PC-3 (cell line): ENCODE data around the gene SLC31A1. TPM values are rescaled to one million over a fixed set of nuclear protein-coding genes. Genes with fewer than 3 reads are reported as not detected.
A peak's percentile ranks its signal among the peaks of the same experiment; 100 is the strongest.

Source experiments
- ATAC-seq: fragments of 200-7000 bp; cut with Tn5 transposase; 2 replicates; pipeline ENCODE4 v1.9.1; 2020; ENCODE audit warnings: mild to moderate bottlenecking, moderate library complexity
- BruUV-seq: library from RNA; stranded (reverse); fragments of 400-500 nt; replicated peaks from 2 replicates; lab custom pipeline; 2021; lab: Mats Ljungman, UMichigan
- CTCF ChIA-PET: fragments of 300-600 bp; sonication (Branson Sonifier 250); formaldehyde crosslinking; loops from one replicate; lab custom pipeline; 2022; ENCODE audit warnings: antibody characterized with exemption; lab: Charles Lee
- POLR2A ChIA-PET: fragments of 300-600 bp; sonication (Branson Sonifier 250); formaldehyde crosslinking; loops from one replicate; lab custom pipeline; 2022; ENCODE audit warnings: antibody characterized with exemption; ENCODE audit not compliant: unreplicated experiment; lab: Charles Lee
- DNase-seq: peaks from one replicate; pipeline ENCODE4 v3.0.0-alpha.2; 2015
- H2AFZ ChIP-seq: fragments of 300-600 bp; sonication (generic); 2 replicates; pipeline ENCODE4 v1.6.0; 2016; ENCODE audit warnings: antibody characterized with exemption, low read length
- H3F3A ChIP-seq: fragments of 300-600 bp; sonication (generic); one replicate; pipeline ENCODE4 v1.6.0; 2017; ENCODE audit warnings: antibody characterized with exemption, low read length, control low read depth, mild to moderate bottlenecking; ENCODE audit not compliant: unreplicated experiment
- H3K27ac ChIP-seq: fragments of 300-600 bp; sonication (generic); 2 replicates; pipeline ENCODE4 v1.5.1; 2016; ENCODE audit warnings: mild to moderate bottlenecking, low read length
- H3K27me3 ChIP-seq: fragments of 300-600 bp; sonication (generic); 2 replicates; pipeline ENCODE4 v1.6.1; 2016; ENCODE audit warnings: low read length, mixed read lengths
- H3K36me3 ChIP-seq: fragments of 300-600 bp; sonication (generic); 2 replicates; pipeline ENCODE4 v1.6.1; 2016; ENCODE audit warnings: low read depth, mixed run types, low read length, mixed read lengths
- H3K4me1 ChIP-seq: fragments of 300-600 bp; sonication (generic); 2 replicates; pipeline ENCODE4 v1.5.1; 2016; ENCODE audit warnings: low read length; ENCODE audit not compliant: insufficient read depth
- H3K4me2 ChIP-seq: fragments of 300-600 bp; sonication (generic); 2 replicates; pipeline ENCODE4 v1.6.0; 2016; ENCODE audit warnings: low read length
- H3K4me3 ChIP-seq: fragments of 300-600 bp; sonication (generic); 2 replicates; pipeline ENCODE4 v1.5.1; 2016; ENCODE audit warnings: mild to moderate bottlenecking, low read length, mixed read lengths
- H3K79me2 ChIP-seq: fragments of 300-600 bp; sonication (generic); 2 replicates; pipeline ENCODE4 v1.6.1; 2017; ENCODE audit warnings: low read length, mixed read lengths
- H3K9ac ChIP-seq: fragments of 300-600 bp; sonication (generic); 2 replicates; pipeline ENCODE4 v1.6.0; 2016; ENCODE audit warnings: mild to moderate bottlenecking, low read length
- H3K9me2 ChIP-seq: fragments of 300-600 bp; sonication (generic); replicated peaks from 2 replicates; pipeline ENCODE4 v1.6.1; 2016; ENCODE audit warnings: mixed run types, low read length, mixed read lengths
- H3K9me3 ChIP-seq: fragments of 300-600 bp; sonication (generic); 2 replicates; pipeline ENCODE4 v1.6.1; 2016; ENCODE audit warnings: low read length, mixed read lengths
- H4K20me1 ChIP-seq: fragments of 300-600 bp; sonication (generic); 2 replicates; pipeline ENCODE4 v1.6.1; 2016; ENCODE audit warnings: low read length, mixed read lengths
- EZH2 ChIP-seq: fragments of 300-600 bp; sonication (generic); IDR thresholded peaks from one replicate; pipeline ENCODE4 v1.6.1; 2017; ENCODE audit warnings: antibody characterized with exemption, mild to moderate bottlenecking, low read length; ENCODE audit not compliant: unreplicated experiment
- EZH2phosphoT487 ChIP-seq: fragments of 300-600 bp; sonication (generic); IDR thresholded peaks from 2 replicates; pipeline ENCODE4 v1.6.1; 2018; ENCODE audit warnings: mild to moderate bottlenecking, antibody characterized with exemption, low read length, borderline replicate concordance
- intact Hi-C: fragments of 100-400 bp; cut with micrococcal nuclease; formaldehyde crosslinking; loops from 2 replicates; pipeline ENCODE4 v1.9.0; 2023
- total RNA-seq: library from RNA; depleted of rRNA; stranded (reverse); fragments of >200 nt; gene quantifications from 2 replicates; pipeline ENCODE4 v1.2.3, GENCODE V29; 2014
- TF ChIP-seq, protein P1 (sequence below): fragments of 300-600 bp; sonication (generic); conservative IDR thresholded peaks from 2 replicates; pipeline ENCODE4 v1.5.1; 2017; ENCODE audit warnings: antibody characterized with exemption, low read depth, mild to moderate bottlenecking, low read length

Gene SLC31A1
- total RNA-seq, 1 experiment from 2014 or later: 9.7 TPM

DNA sequence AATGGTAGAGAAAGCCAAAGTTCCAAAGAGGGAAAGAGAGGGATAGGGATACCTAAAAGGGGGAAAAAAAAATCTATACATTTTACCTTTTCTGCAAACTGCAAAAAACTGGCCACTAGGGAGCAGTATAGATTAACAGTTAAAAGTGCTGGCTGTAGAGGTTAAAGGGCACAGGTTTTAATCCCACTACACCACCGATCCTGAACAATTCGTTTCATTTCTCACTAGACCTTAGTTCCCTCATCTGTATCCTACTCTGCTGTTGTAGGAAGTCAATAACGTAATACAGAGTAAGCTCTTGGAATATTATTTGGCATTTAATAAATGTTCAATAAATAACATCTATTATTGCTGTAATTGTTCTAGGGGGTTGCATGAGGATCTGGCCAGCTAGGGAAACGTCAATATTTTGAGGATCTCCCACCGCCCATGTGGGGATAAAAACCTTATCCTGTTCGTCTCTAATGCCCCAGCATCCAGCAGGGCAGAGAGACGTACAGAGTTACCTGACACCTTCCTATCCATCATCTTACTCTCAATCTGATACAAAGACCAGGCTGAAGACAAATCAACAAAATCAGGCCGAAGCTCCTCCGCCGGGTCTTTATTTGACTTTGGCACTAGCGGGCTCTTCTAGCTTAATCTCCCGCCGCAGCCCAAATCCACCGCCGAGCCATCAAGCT, 53.3 kb downstream of the SLC31A1 start:
- H3K36me3 ChIP-seq: peaks cover 23% of the 10 kb centered on the region
- no TSS peak for BruUV-seq
- H3K27me3 ChIP-seq: no peaks in the 10 kb centered on the region
- peak overlapping the region; percentile 94 for H3K4me3 ChIP-seq
- H3K4me2 ChIP-seq: peak overlapping the region; percentile 99
- H3K9me3 ChIP-seq: no peaks in the 10 kb centered on the region
- no peaks in the 10 kb centered on the region for H4K20me1 ChIP-seq
- ChIA-PET POLR2A (interaction anchor here (0.7 to 1.0 kb wide), 2 partner anchors 86 to 136 kb away, joined by 3 read pairs; partner anchors contain the start of genes C9orf43 and POLE3), CTCF (interaction anchor here (0.5 to 1.0 kb wide), 2 partner anchors 127 to 384 kb away, joined by 3 read pairs; no protein-coding TSS in a partner anchor)
- peak overlapping the region; percentile 72 for H3K27ac ChIP-seq
- H3F3A ChIP-seq: no peaks in the 10 kb centered on the region
- peak overlapping the region; percentile 100 for H2AFZ ChIP-seq
- H3K4me1 ChIP-seq: peaks cover 9% of the 10 kb centered on the region
- ATAC-seq (peak; percentile 26), DNase-seq (peak; percentile 73)
- H3K79me2 ChIP-seq: peaks cover 52% of the 10 kb centered on the region
- intact Hi-C loops: loop anchor here (1.0 to 2.0 kb wide), 2 partner anchors 54 to 127 kb away; partner anchors contain the start of genes ALAD, FKBP15 and SLC31A1
- peak overlapping the region; percentile 99 for H3K9ac ChIP-seq
- no peaks in the 10 kb centered on the region for H3K9me2 ChIP-seq
- TF ChIP-seq EZH2phosphoT487: no peak
- TF ChIP-seq, protein P1, sequence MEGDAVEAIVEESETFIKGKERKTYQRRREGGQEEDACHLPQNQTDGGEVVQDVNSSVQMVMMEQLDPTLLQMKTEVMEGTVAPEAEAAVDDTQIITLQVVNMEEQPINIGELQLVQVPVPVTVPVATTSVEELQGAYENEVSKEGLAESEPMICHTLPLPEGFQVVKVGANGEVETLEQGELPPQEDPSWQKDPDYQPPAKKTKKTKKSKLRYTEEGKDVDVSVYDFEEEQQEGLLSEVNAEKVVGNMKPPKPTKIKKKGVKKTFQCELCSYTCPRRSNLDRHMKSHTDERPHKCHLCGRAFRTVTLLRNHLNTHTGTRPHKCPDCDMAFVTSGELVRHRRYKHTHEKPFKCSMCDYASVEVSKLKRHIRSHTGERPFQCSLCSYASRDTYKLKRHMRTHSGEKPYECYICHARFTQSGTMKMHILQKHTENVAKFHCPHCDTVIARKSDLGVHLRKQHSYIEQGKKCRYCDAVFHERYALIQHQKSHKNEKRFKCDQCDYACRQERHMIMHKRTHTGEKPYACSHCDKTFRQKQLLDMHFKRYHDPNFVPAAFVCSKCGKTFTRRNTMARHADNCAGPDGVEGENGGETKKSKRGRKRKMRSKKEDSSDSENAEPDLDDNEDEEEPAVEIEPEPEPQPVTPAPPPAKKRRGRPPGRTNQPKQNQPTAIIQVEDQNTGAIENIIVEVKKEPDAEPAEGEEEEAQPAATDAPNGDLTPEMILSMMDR: peak; percentile 71

DNA sequence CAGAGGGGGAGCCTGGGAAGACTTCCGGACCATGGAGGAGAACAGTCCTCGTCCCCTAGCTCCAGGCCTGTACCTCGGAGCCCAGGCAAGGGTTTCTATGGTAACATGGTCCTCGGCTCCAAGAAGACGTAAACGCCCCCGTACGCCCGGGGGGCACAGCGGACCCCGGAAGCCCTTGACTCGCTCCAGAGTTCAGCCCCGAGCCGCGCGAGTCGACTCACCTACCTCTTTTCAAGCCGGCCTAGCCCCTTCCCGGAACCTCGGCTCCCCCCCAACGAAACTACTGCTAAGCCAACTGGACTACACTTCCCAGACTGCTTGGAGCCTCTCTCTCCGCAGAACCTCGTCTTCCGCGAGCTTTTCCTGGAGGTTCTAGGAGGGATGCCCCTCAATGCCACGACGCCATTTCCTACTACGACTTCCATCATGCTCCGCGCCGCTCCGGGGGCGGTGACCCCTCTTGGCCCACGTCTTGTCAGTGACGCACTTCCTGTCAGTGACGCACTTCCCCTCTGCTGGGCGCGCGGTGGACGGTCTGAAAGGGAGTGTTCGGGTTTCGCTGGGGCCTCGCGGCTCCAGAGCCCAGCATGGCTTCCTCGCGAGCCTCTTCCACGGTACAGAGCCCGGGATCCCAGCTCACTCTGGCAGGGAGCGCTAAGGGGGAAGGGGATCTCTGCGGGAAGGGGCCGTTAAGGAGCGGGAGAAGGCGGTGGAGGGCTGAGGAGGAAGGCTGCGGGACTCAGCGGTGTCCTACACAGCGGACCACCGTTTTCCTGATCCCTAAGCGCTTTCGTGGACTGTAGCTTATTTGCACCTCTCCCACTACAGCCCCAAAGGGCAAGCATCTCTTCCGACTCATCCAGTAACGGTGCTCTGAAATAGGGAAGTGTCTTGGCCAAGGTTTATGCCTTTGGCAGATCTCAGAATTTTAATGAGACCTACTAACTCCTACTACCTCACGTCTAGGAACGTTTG, 54.1 kb downstream of the SLC31A1 start, which contains the start of the genes CDC26 and PRPF4:
Gene CDC26 (minus strand): TSS at position 416 of the 975 bp plus-strand sequence. CDS start 3,065 bp downstream, outside the sequence.
Gene PRPF4 (plus strand): TSS at position 502 of the 975 bp plus-strand sequence. CDS start 86 bp downstream, at position 588.
- Histone ChIP-seq H2AFZ (peak within 1 kb of the TSS; percentile 100), H3K9me3 (no peaks in the 10 kb centered on the region), H3K79me2 (peaks cover 52% of the 10 kb centered on the region), H3K9ac (peak within 1 kb of the TSS; percentile 99), H3K36me3 (peaks cover 29% of the 10 kb centered on the region), H3K27me3 (no peaks in the 10 kb centered on the region), H3K4me1 (peaks cover 9% of the 10 kb centered on the region), H3K9me2 (no peaks in the 10 kb centered on the region), H3K4me2 (peak within 1 kb of the TSS; percentile 99), H4K20me1 (no peaks in the 10 kb centered on the region), H3F3A (no peaks in the 10 kb centered on the region), H3K4me3 (peak within 1 kb of the TSS; percentile 94), H3K27ac (peak within 1 kb of the TSS; percentile 72)
- ATAC-seq (peak; percentile 93), DNase-seq (peak; percentile 92)
- intact Hi-C loops: loop anchor here (2.0 kb wide), 1 partner anchor 55 kb away; the partner anchor contains the start of genes FKBP15 and SLC31A1
- TSS peak; percentile 83 for BruUV-seq
- ChIA-PET CTCF (interaction anchor here (1.0 kb wide), 1 partner anchor 383 kb away, joined by 3 read pairs; no protein-coding TSS in a partner anchor), POLR2A (interaction anchor here (1.0 kb wide), 1 partner anchor 135 kb away, joined by 3 read pairs; the partner anchor contains the start of genes C9orf43 and POLE3)
- TF ChIP-seq, protein P1: no peak
- TF ChIP-seq EZH2phosphoT487 (no peak), EZH2 (no peak)
